ENCODE measurements around the gene PSMB1.
"Not testable (repeated sequence)": the region's sequence is repeated elsewhere in the genome, so short reads cannot be mapped to it uniquely, and the experiment has no call there.

Gene PSMB1

GRCh38 chr6:170533792-170534191 lies 19.3 kb downstream of the PSMB1 start:
- H3K9me3 ChIP-seq (ENCODE audit: control insufficient read depth, insufficient read depth, low read length) = no peaks in the 10 kb centered on the region
- peaks cover 67% of the 10 kb centered on the region for H3K36me3 ChIP-seq (ENCODE audit: control insufficient read depth, insufficient read depth, low read length)
- H3K27ac ChIP-seq (ENCODE audit: low read depth, low read length) = no peak overlapping the region
- H3K9ac ChIP-seq (ENCODE audit: low read depth, low read length) = no peak overlapping the region
- no peak overlapping the region for H3K4me3 ChIP-seq (ENCODE audit: low read depth, low read length)
- H3K4me1 ChIP-seq (ENCODE audit: control insufficient read depth, insufficient read depth, low read length) = no peaks in the 10 kb centered on the region
- no peaks in the 10 kb centered on the region for H3K27me3 ChIP-seq (ENCODE audit: control insufficient read depth, insufficient read depth, low read length)

GRCh38 chr6:170532867-170533488 lies 20.1 kb downstream of the PSMB1 start:
- Histone ChIP-seq H3K9me3 (ENCODE audit: control insufficient read depth, insufficient read depth, low read length) (no peaks in the 10 kb centered on the region), H3K9ac (ENCODE audit: low read depth, low read length) (no peak overlapping the region), H3K4me3 (ENCODE audit: low read depth, low read length) (no peak overlapping the region), H3K27me3 (ENCODE audit: control insufficient read depth, insufficient read depth, low read length) (no peaks in the 10 kb centered on the region), H3K36me3 (ENCODE audit: control insufficient read depth, insufficient read depth, low read length) (peaks cover 59% of the 10 kb centered on the region), H3K4me1 (ENCODE audit: control insufficient read depth, insufficient read depth, low read length) (no peaks in the 10 kb centered on the region), H3K27ac (ENCODE audit: low read depth, low read length) (no peak overlapping the region)

GRCh38 chr6:170529839-170530469 lies 23.2 kb downstream of the PSMB1 start:
- H3K4me1 ChIP-seq (ENCODE audit: control insufficient read depth, insufficient read depth, low read length) = peaks cover 8% of the 10 kb centered on the region
- no peak overlapping the region for H3K4me3 ChIP-seq (ENCODE audit: low read depth, low read length)
- no peak overlapping the region for H3K27ac ChIP-seq (ENCODE audit: low read depth, low read length)
- no peaks in the 10 kb centered on the region for H3K27me3 ChIP-seq (ENCODE audit: control insufficient read depth, insufficient read depth, low read length)
- H3K9ac ChIP-seq (ENCODE audit: low read depth, low read length) = no peak overlapping the region
- no peaks in the 10 kb centered on the region for H3K9me3 ChIP-seq (ENCODE audit: control insufficient read depth, insufficient read depth, low read length)
- peaks cover 29% of the 10 kb centered on the region for H3K36me3 ChIP-seq (ENCODE audit: control insufficient read depth, insufficient read depth, low read length)

- not testable (repeated sequence) for H3K27ac ChIP-seq (ENCODE audit: low read depth, low read length); H3K9ac ChIP-seq (ENCODE audit: low read depth, low read length)
Observed at GRCh38 chr6:170527995-170528394, 25.1 kb downstream of the PSMB1 start.

GRCh38 chr6:170525795-170526194 lies 27.3 kb downstream of the PSMB1 start:
- Histone ChIP-seq H3K36me3 (ENCODE audit: control insufficient read depth, insufficient read depth, low read length) (no peaks in the 10 kb centered on the region; the same call in 1 of the 2 replicates), H3K27ac (ENCODE audit: low read depth, low read length) (no peak overlapping the region), H3K4me1 (ENCODE audit: control insufficient read depth, insufficient read depth, low read length) (peaks cover 8% of the 10 kb centered on the region), H3K9ac (ENCODE audit: low read depth, low read length) (no peak overlapping the region), H3K9me3 (ENCODE audit: control insufficient read depth, insufficient read depth, low read length) (no peaks in the 10 kb centered on the region), H3K27me3 (ENCODE audit: control insufficient read depth, insufficient read depth, low read length) (no peaks in the 10 kb centered on the region), H3K4me3 (ENCODE audit: low read depth, low read length) (no peak overlapping the region)

More at GRCh38 chr6:170527995-170528394, 25.1 kb downstream of the PSMB1 start:
- not testable (repeated sequence) for H3K9me3 ChIP-seq (ENCODE audit: control insufficient read depth, insufficient read depth, low read length); H3K4me1 ChIP-seq (ENCODE audit: control insufficient read depth, insufficient read depth, low read length); H3K36me3 ChIP-seq (ENCODE audit: control insufficient read depth, insufficient read depth, low read length); H3K4me3 ChIP-seq (ENCODE audit: low read depth, low read length); H3K27me3 ChIP-seq (ENCODE audit: control insufficient read depth, insufficient read depth, low read length)

- H3K36me3 ChIP-seq (ENCODE audit: control insufficient read depth, insufficient read depth, low read length) = no peaks in the 10 kb centered on the region
- peaks cover 8% of the 10 kb centered on the region for H3K4me1 ChIP-seq (ENCODE audit: control insufficient read depth, insufficient read depth, low read length)
- no peak overlapping the region for H3K9ac ChIP-seq (ENCODE audit: low read depth, low read length)
- H3K27me3 ChIP-seq (ENCODE audit: control insufficient read depth, insufficient read depth, low read length) = no peaks in the 10 kb centered on the region
- no peaks in the 10 kb centered on the region for H3K9me3 ChIP-seq (ENCODE audit: control insufficient read depth, insufficient read depth, low read length)
- H3K27ac ChIP-seq (ENCODE audit: low read depth, low read length) = no peak overlapping the region
- H3K4me3 ChIP-seq (ENCODE audit: low read depth, low read length) = no peak overlapping the region
Observed at GRCh38 chr6:170524172-170524502, 29.0 kb downstream of the PSMB1 start.

- no peak overlapping the region for H3K9ac ChIP-seq (ENCODE audit: low read depth, low read length)
- no peak overlapping the region for H3K4me3 ChIP-seq (ENCODE audit: low read depth, low read length)
- H3K36me3 ChIP-seq (ENCODE audit: control insufficient read depth, insufficient read depth, low read length) = no peaks in the 10 kb centered on the region
- no peaks in the 10 kb centered on the region for H3K9me3 ChIP-seq (ENCODE audit: control insufficient read depth, insufficient read depth, low read length)
- peaks cover 8% of the 10 kb centered on the region for H3K4me1 ChIP-seq (ENCODE audit: control insufficient read depth, insufficient read depth, low read length)
- H3K27me3 ChIP-seq (ENCODE audit: control insufficient read depth, insufficient read depth, low read length) = no peaks in the 10 kb centered on the region
- no peak overlapping the region for H3K27ac ChIP-seq (ENCODE audit: low read depth, low read length)
Observed at GRCh38 chr6:170523256-170524171, 29.6 kb downstream of the PSMB1 start.

- H3K36me3 ChIP-seq (ENCODE audit: control insufficient read depth, insufficient read depth, low read length) = no peaks in the 10 kb centered on the region
- H3K4me3 ChIP-seq (ENCODE audit: low read depth, low read length) = no peak overlapping the region
- no peak overlapping the region for H3K27ac ChIP-seq (ENCODE audit: low read depth, low read length)
- peaks cover 8% of the 10 kb centered on the region for H3K4me1 ChIP-seq (ENCODE audit: control insufficient read depth, insufficient read depth, low read length)
- no peaks in the 10 kb centered on the region for H3K27me3 ChIP-seq (ENCODE audit: control insufficient read depth, insufficient read depth, low read length)
- no peak overlapping the region for H3K9ac ChIP-seq (ENCODE audit: low read depth, low read length)
- H3K9me3 ChIP-seq (ENCODE audit: control insufficient read depth, insufficient read depth, low read length) = no peaks in the 10 kb centered on the region
Observed at GRCh38 chr6:170522565-170523183, 30.4 kb downstream of the PSMB1 start.

GRCh38 chr6:170516783-170517616 lies 36.1 kb downstream of the PSMB1 start:
- Histone ChIP-seq H3K4me3 (ENCODE audit: low read depth, low read length) (no peak overlapping the region), H3K9me3 (ENCODE audit: control insufficient read depth, insufficient read depth, low read length) (no peaks in the 10 kb centered on the region), H3K27ac (ENCODE audit: low read depth, low read length) (no peak overlapping the region), H3K9ac (ENCODE audit: low read depth, low read length) (no peak overlapping the region), H3K4me1 (ENCODE audit: control insufficient read depth, insufficient read depth, low read length) (no peaks in the 10 kb centered on the region), H3K27me3 (ENCODE audit: control insufficient read depth, insufficient read depth, low read length) (no peaks in the 10 kb centered on the region), H3K36me3 (ENCODE audit: control insufficient read depth, insufficient read depth, low read length) (no peaks in the 10 kb centered on the region)

GRCh38 chr6:170514908-170515307 lies 38.2 kb downstream of the PSMB1 start:
- Histone ChIP-seq H3K27me3 (ENCODE audit: control insufficient read depth, insufficient read depth, low read length) (no peaks in the 10 kb centered on the region), H3K9ac (ENCODE audit: low read depth, low read length) (no peak overlapping the region), H3K27ac (ENCODE audit: low read depth, low read length) (no peak overlapping the region), H3K9me3 (ENCODE audit: control insufficient read depth, insufficient read depth, low read length) (no peaks in the 10 kb centered on the region), H3K4me3 (ENCODE audit: low read depth, low read length) (no peak overlapping the region), H3K36me3 (ENCODE audit: control insufficient read depth, insufficient read depth, low read length) (no peaks in the 10 kb centered on the region), H3K4me1 (ENCODE audit: control insufficient read depth, insufficient read depth, low read length) (no peaks in the 10 kb centered on the region)
